SKM-1 (cell line): ENCODE results near the gene ANKRD44.

Experiments
- DNase-seq: peaks from one replicate; lab custom pipeline; 2025; ENCODE audit not compliant: unreplicated experiment; lab: John Stamatoyannopoulos, UW

The ANKRD44 gene

GRCh38 chr2:197152451-197153228, 157.9 kb downstream of the ANKRD44 start:
- peak; percentile 95 for DNase-seq

- no peak for DNase-seq
Measured at GRCh38 chr2:197149546-197149945, 161.0 kb downstream of the ANKRD44 start.

- DNase-seq = no peak
Measured at GRCh38 chr2:197148401-197148800, 162.2 kb downstream of the ANKRD44 start.

- DNase-seq = no peak
Measured at GRCh38 chr2:197147942-197148341, 162.6 kb downstream of the ANKRD44 start.

GRCh38 chr2:197146995-197147394, 163.6 kb downstream of the ANKRD44 start:
- DNase-seq = no peak

- DNase-seq = peak; percentile 98
Measured at GRCh38 chr2:197145471-197146056, 165.0 kb downstream of the ANKRD44 start.

- DNase-seq = no peak
Measured at GRCh38 chr2:197144183-197144582, 166.4 kb downstream of the ANKRD44 start.

GRCh38 chr2:197141702-197142473, 168.7 kb downstream of the ANKRD44 start:
- DNase-seq = no peak

DNA sequence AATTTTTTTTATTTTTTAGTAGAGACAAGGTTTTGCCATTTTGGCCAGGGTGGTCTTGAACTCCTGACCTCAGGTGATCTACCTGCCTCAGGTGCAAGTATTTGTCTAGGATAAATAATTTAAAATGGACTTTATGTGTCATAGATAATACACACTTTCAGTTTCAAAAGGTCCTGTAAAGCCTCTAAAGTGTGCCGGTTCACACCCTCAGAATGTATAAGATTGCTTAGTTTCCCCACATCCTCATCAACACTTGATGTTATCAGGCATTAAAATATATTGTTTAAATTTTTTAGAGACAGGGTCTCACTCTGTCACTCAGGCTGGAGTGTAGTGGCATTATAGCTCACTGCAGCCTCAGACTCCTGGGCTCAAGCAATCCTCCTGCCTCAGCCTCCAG, 170.5 kb downstream of the ANKRD44 start:
- no peak for DNase-seq

DNA sequence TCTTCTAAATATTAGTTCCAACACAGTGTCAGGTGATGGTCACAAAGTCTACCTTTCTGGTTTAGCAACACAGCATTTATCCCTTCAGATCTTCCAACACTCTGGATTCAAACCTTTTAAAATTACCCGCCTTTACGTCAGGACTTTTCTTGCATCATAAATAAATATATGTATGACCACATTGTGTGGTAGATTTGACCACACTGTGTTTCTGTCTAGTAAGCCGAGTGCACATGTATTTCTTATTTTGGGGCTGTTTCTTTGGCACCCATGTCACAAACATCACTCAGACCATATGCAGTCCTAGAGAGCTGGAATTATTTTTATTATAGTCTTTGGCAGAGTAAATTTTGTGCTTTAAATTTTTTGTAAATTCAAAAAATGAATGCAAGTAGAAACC, 172.1 kb downstream of the ANKRD44 start:
- DNase-seq = no peak

- DNase-seq = no peak
Measured at GRCh38 chr2:197137826-197138477, 172.6 kb downstream of the ANKRD44 start.

- no peak for DNase-seq
Measured at GRCh38 chr2:197137231-197137630, 173.3 kb downstream of the ANKRD44 start.

GRCh38 chr2:197136452-197136851, 174.1 kb downstream of the ANKRD44 start:
- no peak for DNase-seq

- no peak for DNase-seq
Measured at GRCh38 chr2:197135806-197136205, 174.8 kb downstream of the ANKRD44 start.

- DNase-seq = no peak
Measured at GRCh38 chr2:197134206-197134605, 176.4 kb downstream of the ANKRD44 start.

- no peak for DNase-seq
Measured at GRCh38 chr2:197131558-197131855, 179.1 kb downstream of the ANKRD44 start.

GRCh38 chr2:197130318-197130717, 180.3 kb downstream of the ANKRD44 start:
- no peak for DNase-seq

- no peak for DNase-seq
Measured at GRCh38 chr2:197128897-197129296, 181.7 kb downstream of the ANKRD44 start.

DNA sequence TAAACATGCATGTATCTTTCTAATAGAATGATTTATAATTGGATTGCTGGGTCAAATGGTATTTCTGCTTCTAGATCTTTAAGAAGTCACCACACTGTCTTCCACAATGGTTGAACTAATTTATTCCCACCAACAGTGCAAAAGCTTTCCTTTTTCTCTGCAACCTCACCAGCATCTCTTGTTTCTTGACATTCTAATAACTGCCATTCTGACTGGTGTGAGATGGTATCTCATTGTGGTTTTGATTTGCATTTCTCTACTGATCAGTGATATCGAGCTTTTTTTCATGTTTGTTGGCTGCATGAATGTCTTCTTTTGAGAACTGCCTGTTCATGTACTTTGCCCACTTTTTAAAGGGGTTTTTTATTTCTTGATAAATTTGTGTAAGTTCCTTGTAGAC, 182.5 kb downstream of the ANKRD44 start:
- DNase-seq = no peak

DNA sequence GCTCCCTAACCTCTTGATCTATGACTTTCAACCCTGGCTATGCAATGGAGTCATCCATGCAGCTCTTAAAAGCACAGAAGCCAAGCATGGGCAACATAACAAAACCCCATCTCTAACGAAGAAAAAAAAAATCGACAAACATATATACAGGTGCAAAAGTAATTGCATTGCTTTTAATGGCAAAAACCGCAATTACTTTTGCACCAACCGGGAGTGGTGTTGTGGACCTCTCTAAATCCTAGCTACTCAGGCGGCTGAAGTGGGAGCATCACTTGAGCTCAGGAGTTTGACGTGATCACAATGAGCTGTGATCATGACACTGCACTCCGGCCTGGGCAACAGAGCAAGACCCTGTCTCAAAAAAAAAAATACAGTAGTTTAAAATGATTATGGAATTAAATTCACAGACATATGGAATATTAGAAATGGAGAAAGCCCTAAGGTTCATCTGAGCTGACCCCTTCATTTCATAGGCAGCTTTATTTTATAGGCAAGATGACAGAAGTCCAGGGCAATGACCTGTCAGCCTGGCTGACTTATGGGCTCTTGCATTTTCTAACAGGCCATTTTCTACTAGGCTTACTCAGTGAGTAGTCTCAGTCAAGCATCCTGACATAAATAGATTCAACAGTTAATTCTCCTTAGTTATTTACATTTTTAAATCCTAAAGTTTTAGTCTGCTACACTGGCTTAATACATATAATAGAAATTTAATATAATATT, 183.8 kb downstream of the ANKRD44 start:
- no peak for DNase-seq
